Head of caudate nucleus (tissue), 42 donors: Measurements from ENCODE around the gene ABHD12.
"Not testable (repeated sequence)": the region's sequence is repeated elsewhere in the genome, so short reads cannot be mapped to it uniquely, and the experiment has no call there.

Source experiments
- DNase-seq, 42 donors: peaks; one replicate each; pipeline versions ENCODE4 v3.0.0 to v3.0.0-alpha.2; 2020 to 2021; ENCODE audit warnings: mixed read lengths in 7 of 42
- intact Hi-C: fragments of 100-400 bp; cut with DNase I; formaldehyde crosslinking; loops from one replicate; pipeline ENCODE4 v1.15.0; 2022

ABHD12 gene

GRCh38 chr20:25314497-25315417 lies 75.9 kb downstream of the ABHD12 start:
- DNase-seq: peak in 21 of 42 donors; percentile 4 to 44 (median 16)
- intact Hi-C loops: no loop called here

GRCh38 chr20:25313593-25313992 lies 77.0 kb downstream of the ABHD12 start:
- intact Hi-C loops: no loop called here
- peak in 6 of 42 donors; percentile 2 to 14 (median 4) for DNase-seq

DNA sequence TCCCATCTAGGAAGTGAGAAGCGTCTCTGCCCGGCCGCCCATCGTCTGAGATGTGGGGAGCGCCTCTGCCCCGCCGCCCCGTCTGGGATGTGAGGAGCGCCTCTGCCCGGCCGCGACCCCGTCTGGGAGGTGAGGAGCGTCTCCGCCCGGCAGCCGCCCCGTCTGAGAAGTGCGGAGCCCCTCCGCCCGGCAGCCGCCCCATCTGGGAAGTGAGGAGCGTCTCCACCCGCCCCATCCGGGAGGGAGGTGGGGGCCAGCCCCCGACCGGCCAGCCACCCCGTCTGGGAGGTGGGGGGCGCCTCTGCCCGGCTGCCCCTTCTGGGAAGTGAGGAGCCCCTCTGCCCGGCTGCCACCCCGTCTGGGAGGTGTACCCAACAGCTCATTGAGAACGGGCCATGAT lies 77.9 kb downstream of the ABHD12 start:
- intact Hi-C loops: not testable (repeated sequence)
- DNase-seq: peak in 5 of 42 donors; percentile 3 to 4 (median 4)

- intact Hi-C loops: no loop called here
- peak in 13 of 42 donors; percentile 2 to 30 (median 14) for DNase-seq
Observed at GRCh38 chr20:25310921-25311728, 79.5 kb downstream of the ABHD12 start.

GRCh38 chr20:25310268-25310920 lies 80.2 kb downstream of the ABHD12 start:
- peak in 34 of 42 donors; percentile 26 to 83 (median 67) for DNase-seq
- intact Hi-C loops: no loop called here

DNA sequence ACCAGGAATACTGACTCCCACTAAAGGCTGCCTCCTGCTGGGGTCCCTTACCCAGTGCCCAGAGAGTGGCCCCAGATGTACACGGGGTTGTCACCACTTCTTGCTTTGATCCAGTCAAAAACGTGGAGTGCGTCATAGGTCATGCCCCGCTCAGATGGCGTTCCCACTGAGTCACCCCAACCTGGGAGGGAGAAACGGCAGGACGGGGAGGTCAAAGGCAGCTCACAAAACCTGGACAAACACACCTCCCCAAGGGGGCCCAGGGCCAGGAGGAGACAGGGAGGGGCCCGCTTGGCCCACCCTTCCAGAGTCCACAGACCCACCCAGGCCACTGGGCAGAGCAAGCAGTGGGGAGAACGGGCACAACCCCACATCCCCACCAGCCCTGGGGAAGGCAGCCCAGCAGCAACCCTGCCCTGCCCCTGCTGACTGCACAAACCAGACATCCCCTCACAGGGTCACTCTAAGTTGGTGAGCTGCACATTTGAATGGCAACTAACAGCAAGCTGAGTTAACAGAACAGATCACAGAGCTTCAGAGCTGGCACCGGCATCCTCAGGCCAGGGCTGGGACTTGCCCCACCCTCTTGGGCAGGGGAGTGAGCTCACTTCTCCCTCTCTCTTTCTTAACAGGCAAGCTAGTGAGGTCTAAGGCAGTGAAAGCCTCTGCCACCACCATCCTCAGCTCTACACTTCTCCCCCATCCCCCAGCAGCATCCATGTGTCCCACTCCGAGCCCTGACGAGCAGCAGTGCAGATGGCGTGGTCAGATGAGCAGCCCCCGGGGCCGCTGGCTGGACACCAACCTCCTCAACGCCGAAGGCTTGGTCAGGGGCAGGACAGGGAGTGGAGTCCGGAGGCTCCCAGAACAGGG lies 81.0 kb downstream of the ABHD12 start:
- intact Hi-C loops: no loop called here
- DNase-seq: peak in 6 of 42 donors; percentile 7 to 55 (median 40)

DNA sequence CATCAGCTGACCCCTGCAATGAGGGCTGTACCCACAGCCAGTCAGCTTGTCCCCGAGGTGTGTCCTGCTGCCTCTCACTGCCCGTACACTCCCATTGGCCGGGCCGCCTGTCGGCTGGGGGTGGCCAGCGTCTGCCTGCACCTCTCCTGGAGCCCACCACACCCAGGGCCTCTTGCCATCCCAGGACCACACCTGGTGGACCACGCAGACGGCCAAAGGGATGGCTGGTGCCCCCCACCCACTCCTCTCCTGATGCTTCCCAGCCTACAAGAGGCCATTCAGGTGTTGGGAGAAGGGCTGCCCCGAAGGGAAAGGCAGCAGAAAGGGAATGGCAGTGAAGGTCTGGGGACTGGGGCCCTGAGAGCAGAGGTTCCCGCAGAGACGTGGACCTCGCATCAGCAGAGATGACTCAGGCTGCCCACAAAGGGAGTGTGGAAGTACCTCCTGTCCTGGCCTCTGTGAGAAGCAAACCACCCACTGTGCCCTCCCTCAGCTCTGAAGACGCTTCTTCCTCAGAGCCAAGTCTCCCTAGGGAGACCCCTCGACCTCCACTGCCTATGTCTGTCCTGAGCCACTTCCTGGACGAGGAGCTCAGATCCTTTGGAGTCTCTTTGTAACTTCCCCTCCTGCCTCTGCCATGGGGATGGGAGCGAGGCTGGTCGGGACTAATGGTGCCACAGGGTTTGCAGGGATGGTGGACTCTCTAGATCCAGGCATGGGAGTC lies 81.8 kb downstream of the ABHD12 start:
- DNase-seq: no peak
- intact Hi-C loops: no loop called here

- DNase-seq: no peak
- intact Hi-C loops: no loop called here
Observed at GRCh38 chr20:25308083-25308491, 82.5 kb downstream of the ABHD12 start.

DNA sequence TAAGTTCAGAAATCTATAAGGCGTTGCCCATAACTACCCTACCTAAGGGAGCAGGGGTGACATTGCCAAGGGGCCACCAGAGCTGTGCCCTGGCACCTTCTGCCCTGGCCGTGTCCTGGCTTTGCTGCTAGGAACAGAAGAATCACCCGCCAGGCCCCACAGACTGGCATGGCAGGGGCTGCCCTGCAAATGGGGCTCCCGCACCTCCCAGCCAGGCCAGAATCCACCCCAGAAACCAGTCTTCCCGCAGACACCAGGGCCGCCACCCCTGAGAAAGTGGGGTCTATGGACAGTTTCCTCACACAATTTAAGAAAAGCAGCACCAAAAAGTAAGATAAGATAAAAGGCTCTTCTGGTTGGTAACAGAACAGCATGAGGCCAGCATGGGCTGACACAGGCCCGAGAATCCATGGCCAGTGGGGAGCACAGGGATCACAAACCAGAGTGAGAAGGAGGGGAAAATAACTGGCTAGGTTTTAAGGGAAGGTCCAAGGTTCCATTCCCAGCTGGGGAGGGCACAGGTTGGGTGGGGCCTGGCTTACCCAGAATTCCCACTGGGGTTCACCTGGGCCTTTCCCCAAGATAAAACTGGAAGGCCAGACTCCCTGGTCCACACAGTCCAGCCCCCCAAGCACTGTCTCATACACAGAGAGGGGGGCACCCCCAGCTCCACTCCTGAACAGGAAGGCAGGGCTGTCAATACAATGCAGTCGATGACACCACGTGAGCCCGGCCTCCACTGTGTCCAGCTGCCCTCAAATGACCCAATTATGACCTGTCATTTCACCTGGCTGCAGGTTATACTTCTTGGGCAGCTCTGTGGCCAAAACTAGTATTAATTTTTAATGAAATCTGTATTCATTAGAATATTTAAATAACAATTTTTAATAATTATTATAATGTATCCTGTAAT lies 83.4 kb downstream of the ABHD12 start:
- no peak for DNase-seq
- intact Hi-C loops: no loop called here

DNA sequence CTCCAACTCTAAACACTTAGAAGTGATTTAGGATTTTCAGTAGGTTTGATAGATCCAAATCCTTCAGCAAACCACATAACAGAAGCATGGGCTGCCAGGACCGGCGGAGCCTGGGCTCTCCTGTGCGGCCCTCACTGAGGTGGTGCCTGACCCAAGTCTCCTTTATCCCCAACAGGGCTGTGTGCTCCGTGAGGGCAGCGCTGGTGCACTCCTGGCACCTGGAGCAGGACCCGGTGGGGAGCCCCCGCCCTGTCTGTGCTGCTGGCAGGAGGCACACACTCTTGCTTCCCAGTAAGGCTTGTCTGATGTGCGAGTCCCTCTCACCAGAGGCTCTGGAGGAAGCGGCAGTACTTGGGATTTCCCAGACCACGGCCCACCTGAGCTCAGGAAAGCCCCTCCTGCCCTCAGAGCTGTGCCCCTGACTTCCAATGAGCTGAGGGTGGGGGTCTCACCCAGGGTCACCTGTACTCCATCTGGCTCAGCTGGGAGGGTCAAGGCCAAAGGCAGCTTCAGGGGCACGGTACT lies 86.5 kb downstream of the ABHD12 start:
- intact Hi-C loops: no loop called here
- DNase-seq: no peak

DNA sequence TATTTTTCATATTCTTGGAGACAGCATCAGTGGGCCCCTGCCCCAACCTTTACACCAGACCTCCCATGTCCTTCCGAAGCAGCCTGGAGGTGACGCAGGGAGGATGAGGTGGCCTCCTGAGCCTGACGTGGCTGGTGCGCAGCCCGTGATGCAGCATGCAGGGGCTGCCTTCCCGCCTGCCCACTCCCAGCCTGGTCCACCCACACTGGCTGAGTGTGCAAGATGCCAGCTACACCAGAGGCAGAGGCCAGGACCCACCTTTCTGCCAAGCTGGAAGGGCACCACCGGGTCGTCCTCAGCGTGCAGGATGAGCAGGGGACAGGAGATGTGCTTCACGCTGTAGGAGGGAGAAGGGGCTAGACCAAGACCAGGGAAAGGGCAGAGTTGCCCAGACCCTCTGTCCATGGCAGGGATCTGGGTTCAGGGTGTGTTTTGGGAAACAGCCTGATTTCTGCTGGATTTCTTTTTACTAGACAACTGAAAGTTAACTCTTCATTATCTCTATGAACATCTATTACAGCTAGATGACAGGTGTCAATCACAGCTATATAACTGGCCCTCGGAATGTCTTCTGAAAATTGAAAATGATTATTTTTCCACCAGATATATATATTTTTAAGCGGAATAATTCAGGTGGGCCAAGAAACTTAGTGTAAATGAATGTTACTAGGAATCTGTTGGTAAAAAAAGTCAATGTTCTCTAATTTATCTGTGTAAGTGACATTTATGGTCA lies 87.2 kb downstream of the ABHD12 start:
- intact Hi-C loops: no loop called here
- peak in 3 of 42 donors; percentile 31 to 64 (median 45) for DNase-seq

DNA sequence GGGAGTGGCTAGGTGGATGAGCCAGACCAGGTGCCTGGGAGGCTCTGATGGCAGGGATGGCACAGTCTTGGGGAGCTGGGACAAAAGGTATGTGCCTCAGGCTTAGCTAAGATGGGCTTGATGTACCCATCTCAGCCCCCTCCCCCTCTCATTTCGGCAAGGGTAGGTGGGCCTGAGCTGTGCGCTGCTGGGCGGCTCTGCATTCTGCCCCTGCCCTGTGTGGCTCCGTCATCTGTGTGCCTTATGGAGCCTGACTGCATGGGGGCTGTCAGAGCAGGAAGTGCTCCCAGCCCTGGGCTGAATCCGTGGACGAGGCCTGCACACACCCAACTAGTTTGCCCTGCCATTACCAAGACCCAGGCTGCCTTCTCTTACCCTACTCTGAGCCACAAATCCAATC lies 88.0 kb downstream of the ABHD12 start:
- DNase-seq: no peak
- intact Hi-C loops: no loop called here

- no peak for DNase-seq
- intact Hi-C loops: no loop called here
Observed at GRCh38 chr20:25301357-25301920, 89.2 kb downstream of the ABHD12 start.

DNA sequence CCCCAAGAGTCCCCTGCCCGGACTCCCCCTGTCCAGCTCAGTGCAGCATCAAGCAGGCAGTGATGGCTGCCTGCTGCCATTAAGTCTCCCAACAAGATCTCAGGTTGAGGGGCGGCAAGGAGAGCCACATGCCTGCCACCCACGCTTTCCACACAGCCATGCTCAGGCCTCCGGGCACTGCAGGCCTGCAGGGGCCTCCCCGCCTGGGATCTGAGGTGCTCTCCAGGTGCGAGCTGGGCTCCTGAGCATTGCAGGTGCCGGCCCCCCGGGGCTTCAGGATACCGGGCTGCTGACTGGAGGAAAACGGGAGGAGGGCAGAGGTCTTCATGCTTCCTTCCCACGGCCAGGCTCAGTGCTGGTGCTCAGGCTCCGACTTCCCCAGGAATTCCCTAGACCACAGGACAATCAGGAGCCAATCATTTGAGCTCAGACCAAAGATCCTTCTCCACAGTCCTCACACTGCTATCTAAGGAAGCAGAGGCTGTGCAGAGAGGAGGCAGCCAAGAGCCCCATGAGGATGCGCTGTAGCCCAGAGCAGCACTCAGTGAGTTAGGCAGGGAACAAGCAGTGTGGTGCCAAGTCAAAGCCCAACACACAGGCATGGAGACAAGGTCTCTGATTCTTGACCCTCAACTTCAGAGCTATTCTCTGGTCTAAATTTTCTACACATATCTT lies 90.0 kb downstream of the ABHD12 start:
- DNase-seq: no peak
- intact Hi-C loops: no loop called here

GRCh38 chr20:25299806-25300205 lies 90.8 kb downstream of the ABHD12 start:
- DNase-seq: no peak
- intact Hi-C loops: loop anchor here (5.0 to 10.0 kb wide), 2 partner anchors 97 to 105 kb away; partner anchors contain the start of gene ENTPD6
